NCI-H748 (cell line): ENCODE results near the gene SMAD6.
A peak's percentile ranks its signal among the peaks of the same experiment; 100 is the strongest.
"Not testable (repeated sequence)": the region's sequence is repeated elsewhere in the genome, so short reads cannot be mapped to it uniquely, and the experiment has no call there.

Experiments
- DNase-seq: peaks from one replicate; lab custom pipeline; 2025; ENCODE audit not compliant: unreplicated experiment; lab: John Stamatoyannopoulos, UW

The SMAD6 gene

GRCh38 chr15:66675446-66675845 is 26.6 kb upstream of the SMAD6 start:
- DNase-seq = no peak

- no peak for DNase-seq
These were observed 24.7 kb upstream of the SMAD6 start for GRCh38 chr15:66677336-66677735.

- DNase-seq = no peak
These were observed 22.9 kb upstream of the SMAD6 start for GRCh38 chr15:66679061-66679656.

GRCh38 chr15:66679657-66680108 is 22.4 kb upstream of the SMAD6 start:
- no peak for DNase-seq

- no peak for DNase-seq
These were observed 21.5 kb upstream of the SMAD6 start for GRCh38 chr15:66680502-66680901.

- DNase-seq = no peak
These were observed 20.6 kb upstream of the SMAD6 start for GRCh38 chr15:66681395-66681794.

- no peak for DNase-seq
These were observed 19.8 kb upstream of the SMAD6 start for GRCh38 chr15:66682246-66682645.

GRCh38 chr15:66682865-66683264 is 19.2 kb upstream of the SMAD6 start:
- no peak for DNase-seq

GRCh38 chr15:66684136-66684681 is 17.8 kb upstream of the SMAD6 start:
- no peak for DNase-seq

- DNase-seq = no peak
These were observed 16.3 kb upstream of the SMAD6 start for GRCh38 chr15:66685638-66686150.

- not testable (repeated sequence) for DNase-seq
These were observed 11.1 kb upstream of the SMAD6 start for GRCh38 chr15:66690912-66691311.

- DNase-seq = no peak
These were observed 10.3 kb upstream of the SMAD6 start for GRCh38 chr15:66691727-66692126.

- no peak for DNase-seq
These were observed 9.6 kb upstream of the SMAD6 start for GRCh38 chr15:66692391-66692790.

GRCh38 chr15:66692808-66693596 is 9.0 kb upstream of the SMAD6 start:
- DNase-seq = no peak

GRCh38 chr15:66696770-66697169 is 5.3 kb upstream of the SMAD6 start:
- no peak for DNase-seq

GRCh38 chr15:66698318-66698961 is 3.6 kb upstream of the SMAD6 start:
- DNase-seq = peak; percentile 52

- DNase-seq = no peak
These were observed 3.1 kb upstream of the SMAD6 start for GRCh38 chr15:66698971-66699370.

- DNase-seq = peak; percentile 47
These were observed 1.6 kb upstream of the SMAD6 start for GRCh38 chr15:66700412-66700801.

- peak; percentile 91 for DNase-seq
These were observed 1.1 kb upstream of the SMAD6 start for GRCh38 chr15:66700802-66701421.

GRCh38 chr15:66701422-66702034 is 508 bp upstream of the SMAD6 start:
- peak; percentile 69 for DNase-seq
